ENCODE results near the gene HIP1.
"Not testable (repeated sequence)": the region's sequence is repeated elsewhere in the genome, so short reads cannot be mapped to it uniquely, and the experiment has no call there.

The HIP1 gene

DNA sequence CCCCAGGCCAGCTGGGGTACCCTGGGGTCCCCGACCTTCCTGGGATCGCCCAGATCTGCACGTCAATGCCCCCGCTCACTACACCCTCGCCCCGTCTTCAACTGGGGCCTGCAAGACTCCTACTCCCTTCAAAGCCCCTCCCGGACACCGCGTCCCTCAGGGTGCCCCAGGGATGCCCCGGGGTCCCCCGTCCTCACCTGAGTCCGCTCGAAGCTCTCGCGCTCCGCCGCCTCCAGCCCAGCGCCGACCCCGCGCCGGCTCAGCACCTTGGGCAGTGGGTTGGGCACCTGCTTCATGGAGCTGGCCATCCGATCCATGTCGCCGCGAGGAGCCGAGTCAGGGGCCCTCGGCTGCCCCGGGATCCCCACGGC lies at the start of gene HIP1:
Gene HIP1 (minus strand): TSS at position 338 of the 371 bp plus-strand sequence. CDS start 21 bp downstream, at position 317.
- no peak for DNase-seq (ENCODE audit: low read depth)

- DNase-seq (ENCODE audit: low read depth), result not testable (repeated sequence)
Observed at GRCh38 chr7:75788154-75788847, 49.6 kb upstream of the HIP1 start.

DNA sequence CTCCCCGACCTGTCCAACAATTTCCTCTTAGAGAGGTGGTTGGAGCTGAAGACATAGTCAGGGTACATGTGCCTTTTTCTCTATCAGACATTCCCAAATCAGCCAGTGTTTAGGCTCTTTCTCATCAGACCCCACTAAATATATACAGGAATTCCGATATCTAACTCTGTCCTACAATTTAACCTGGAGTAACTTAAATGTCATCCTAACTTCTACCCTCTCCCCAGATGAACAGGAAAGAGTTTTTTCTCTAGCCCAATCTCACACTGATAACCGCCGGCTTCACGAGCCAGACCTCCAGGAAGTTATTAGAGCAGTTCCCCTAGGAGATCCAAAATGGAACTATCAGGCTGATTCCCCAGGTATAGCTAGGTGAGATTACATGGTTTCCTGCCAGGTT lies 44.3 kb upstream of the HIP1 start:
- not testable (repeated sequence) for DNase-seq (ENCODE audit: low read depth)

GRCh38 chr7:75780647-75781273 lies 42.0 kb upstream of the HIP1 start:
- not testable (repeated sequence) for DNase-seq (ENCODE audit: low read depth)

GRCh38 chr7:75779516-75779915 lies 40.8 kb upstream of the HIP1 start:
- not testable (repeated sequence) for DNase-seq (ENCODE audit: low read depth)

- DNase-seq (ENCODE audit: low read depth), result not testable (repeated sequence)
Observed at GRCh38 chr7:75779035-75779434, 40.3 kb upstream of the HIP1 start.

GRCh38 chr7:75776295-75776971 lies 37.7 kb upstream of the HIP1 start:
- DNase-seq (ENCODE audit: low read depth), result peak; percentile 35

DNA sequence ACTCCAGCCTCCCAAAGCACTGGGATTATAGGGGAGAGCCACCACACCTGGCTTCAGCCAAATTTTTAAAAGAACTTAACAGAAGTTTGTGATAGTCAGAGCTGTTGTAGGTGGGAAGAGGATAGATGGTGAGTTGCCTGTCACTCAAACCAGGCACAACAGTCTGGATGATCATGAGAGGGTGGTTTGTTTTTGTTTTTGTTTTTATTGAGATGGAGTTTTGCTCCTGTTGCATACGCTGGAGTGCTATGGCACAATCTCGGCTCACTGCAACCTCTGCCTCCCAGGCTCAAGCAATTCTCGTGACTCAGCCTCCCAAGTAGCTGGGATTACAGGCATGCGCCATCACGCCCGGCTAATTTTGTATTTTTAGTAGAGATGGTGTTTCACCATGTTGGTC lies 35.2 kb upstream of the HIP1 start:
- not testable (repeated sequence) for DNase-seq (ENCODE audit: low read depth)

- DNase-seq (ENCODE audit: low read depth), result peak; percentile 53
Observed at GRCh38 chr7:75772081-75773077, 33.6 kb upstream of the HIP1 start, which contains the start of gene CCL26. Gene CCL26 (minus strand): TSS chr7:75772211. CDS start chr7:75772176, 35 bp downstream.

DNA sequence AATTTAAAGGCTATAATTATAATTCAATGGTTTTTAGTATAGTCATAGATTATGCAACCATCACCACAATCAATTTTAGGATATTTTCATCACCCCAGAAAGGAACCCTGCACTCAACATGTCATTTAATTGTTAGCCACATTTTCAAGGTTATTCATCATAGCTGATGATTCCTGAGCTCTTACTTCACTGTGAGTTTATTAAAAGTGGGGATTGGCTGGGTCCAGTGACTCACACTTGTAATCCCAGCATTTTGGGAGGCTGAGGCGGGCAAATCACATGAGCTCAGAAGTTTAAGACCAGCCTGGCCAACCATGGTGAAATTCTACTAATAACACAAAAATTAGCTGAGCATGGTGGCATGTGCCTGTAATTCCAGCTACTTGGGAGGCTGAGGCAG lies 32.5 kb upstream of the HIP1 start:
- no peak for DNase-seq (ENCODE audit: low read depth)

DNA sequence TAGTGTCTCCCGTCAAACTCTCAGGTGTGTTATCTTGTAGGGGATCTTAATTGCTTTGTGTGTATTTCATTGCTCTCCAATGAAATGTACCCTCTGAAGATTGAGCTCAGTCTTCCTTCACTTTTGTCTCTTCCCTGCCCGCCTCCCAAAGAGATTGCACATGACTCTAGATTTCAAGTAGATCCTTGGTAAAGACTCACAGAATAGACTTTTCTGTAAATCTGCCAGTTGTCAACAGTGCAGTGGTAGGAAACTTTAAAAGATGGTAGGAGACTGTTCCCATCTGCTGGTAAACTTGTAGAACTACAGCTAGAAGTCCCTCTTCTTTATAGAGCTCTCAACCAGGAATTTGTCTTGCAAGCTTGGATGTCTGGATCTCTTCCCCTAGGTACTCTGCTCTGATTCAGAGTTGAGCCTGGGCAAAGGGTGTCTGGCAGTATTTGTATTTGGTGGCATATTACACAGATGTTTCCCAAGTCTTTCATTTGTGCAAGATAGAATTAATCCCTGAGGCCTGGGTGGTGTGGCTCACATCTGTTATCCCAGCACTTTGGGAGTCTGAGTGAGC lies 23.7 kb upstream of the HIP1 start:
- peak; percentile 71 for DNase-seq (ENCODE audit: low read depth)

GRCh38 chr7:75761801-75762200 lies 23.1 kb upstream of the HIP1 start:
- DNase-seq (ENCODE audit: low read depth), result not testable (repeated sequence)

DNA sequence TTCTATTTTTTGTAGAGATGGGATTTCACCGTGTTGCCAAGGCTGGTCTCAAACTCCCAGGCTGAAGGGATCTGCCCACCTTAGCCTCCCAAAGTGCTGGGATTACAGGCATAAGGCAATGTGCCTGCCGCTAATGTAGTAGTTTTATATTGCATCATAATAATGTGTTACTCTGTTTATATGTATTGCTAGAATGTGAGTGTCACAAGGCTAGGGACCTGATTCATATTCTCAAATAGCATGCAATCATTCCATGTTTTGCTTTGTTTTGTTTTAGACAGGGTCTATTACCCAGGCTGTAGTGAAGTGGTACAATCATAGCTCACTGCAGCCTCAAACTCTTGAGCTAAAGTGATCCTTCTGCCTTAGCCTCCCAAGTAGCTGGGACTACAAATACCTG lies 19.8 kb upstream of the HIP1 start:
- no peak for DNase-seq (ENCODE audit: low read depth)

DNA sequence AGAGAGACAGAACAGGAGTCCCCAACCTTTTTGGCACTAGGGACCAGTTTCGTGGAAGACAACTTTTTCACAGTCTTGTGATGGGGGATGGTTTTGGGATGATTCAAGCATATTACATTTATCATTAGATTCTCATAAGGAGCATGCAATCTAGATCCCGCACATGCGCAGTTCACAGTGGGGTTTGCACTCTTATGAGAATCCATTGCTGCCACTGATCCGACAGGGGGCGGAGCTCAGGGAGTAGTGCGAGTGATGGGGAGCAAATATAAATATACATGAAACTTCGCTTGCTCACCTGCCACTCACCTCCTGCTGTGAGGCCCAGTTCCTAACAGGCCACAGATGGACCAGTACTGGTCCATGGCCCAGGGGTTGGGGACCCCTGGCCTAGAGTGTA lies 19.1 kb upstream of the HIP1 start:
- DNase-seq (ENCODE audit: low read depth), result no peak

DNA sequence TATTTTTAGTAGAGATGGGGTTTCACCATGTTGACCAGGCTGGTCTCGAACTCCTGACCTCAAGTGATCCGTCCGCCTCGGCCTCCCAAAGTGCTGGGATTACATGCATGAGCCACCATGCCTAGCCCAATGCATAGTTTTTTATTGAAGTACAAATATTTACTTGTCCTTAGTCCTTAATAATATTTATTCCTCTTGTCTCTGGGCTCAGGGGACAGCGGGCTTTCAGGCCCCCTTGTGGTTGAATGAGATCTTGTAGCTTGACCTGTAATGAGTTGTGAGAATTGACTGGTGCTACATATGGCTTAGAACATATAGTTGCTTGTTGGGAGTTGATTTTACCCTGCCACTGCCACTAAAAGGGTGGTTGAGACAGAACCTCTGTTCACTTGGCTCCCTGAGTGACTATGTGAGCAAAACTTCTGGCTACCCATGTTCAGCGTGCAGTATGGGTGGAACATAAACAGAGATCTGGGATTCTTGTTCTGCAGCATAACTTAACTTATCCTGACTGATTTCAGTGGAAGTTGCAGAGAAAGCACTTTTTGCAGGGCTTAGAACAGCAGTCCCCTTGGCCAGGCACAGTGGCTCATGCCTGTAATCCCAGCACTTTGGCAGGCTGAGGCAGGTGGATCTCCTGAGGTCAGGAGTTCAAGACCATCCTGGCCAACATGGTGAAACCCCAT lies 18.4 kb upstream of the HIP1 start:
- DNase-seq (ENCODE audit: low read depth), result no peak

- DNase-seq (ENCODE audit: low read depth), result no peak
Observed at GRCh38 chr7:75756206-75756990, 17.7 kb upstream of the HIP1 start.

GRCh38 chr7:75743455-75743859 lies 4.7 kb upstream of the HIP1 start:
- DNase-seq (ENCODE audit: low read depth), result no peak

DNA sequence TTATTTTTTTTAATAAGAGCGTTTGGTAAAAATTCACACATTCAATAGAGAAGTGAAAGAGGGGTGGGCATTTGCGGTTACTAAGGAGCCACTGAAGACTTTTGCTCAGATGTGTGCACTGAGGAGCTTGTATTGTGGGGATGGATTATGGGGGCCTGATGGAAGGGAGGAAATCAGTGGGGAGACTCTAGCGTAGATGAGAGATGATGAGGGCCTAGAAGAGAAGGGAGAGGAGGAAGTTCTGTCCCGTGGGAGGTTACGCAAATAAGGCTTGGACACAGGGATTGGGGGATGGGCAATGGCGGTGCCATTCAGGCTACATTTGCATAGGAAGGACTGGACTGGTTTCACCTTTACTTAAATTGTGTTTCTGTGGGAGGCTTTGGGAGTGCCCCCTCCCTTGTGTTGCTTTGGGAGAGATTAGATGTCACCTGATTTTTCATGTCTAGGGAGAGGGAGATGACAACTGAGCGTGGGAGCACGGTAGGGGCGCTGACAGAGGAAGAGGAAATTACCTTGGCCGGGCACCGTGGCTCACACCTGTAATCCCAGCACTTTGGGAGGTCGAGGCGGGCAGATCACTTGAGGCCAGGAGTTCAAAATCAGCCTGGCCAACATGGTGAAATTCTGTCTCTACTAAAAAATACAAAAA lies 2.2 kb upstream of the HIP1 start:
- DNase-seq (ENCODE audit: low read depth), result no peak

Measured in fibroblast of the conjunctiva (primary cell).